ENCODE measurements around the gene CHST15. TPM values are rescaled to one million over a fixed set of nuclear protein-coding genes. Genes with fewer than 3 reads are reported as not detected.

The CHST15 gene
- total RNA-seq = 10 to 100 TPM in 2 of 9 donors, 1 to 10 TPM in 7; 3.4 to 27.1 (median 4.2) TPM
- 1 to 10 TPM in 1 of 2 donors, under 1 TPM in 1; 0.88 to 3.1 TPM for polyA plus RNA-seq
- long read RNA-seq, donor 1, full-length matches to known transcripts = 1 of 4 reads
- long read RNA-seq, donor 1, partial matches to known transcripts = 1 of 4 reads
- long read RNA-seq, donor 1, other reads (novel, unspliced or antisense) = 2 of 4 reads
- long read RNA-seq, donor 2 = 0 reads
- long read RNA-seq, donor 3, partial matches to known transcripts = 1 of 1 reads
- long read RNA-seq, donor 3, other reads (novel, unspliced or antisense) = 0 of 1 reads

GRCh38 chr10:124092860-124093773 lies at the start of gene CHST15:
CHST15 (minus strand) TSS chr10:124093598; CDS start chr10:124046212, 47,386 bp downstream.
- ATAC-seq (peak in 3 of 4 donors; percentile 23 to 54 (median 46)), DNase-seq (peak; percentile 38 to 75 (median 50))
- Histone ChIP-seq H3K9me3 (peaks cover 0 to 5% (median 0%) of the 10 kb centered on the region in 12 donors), H3K36me3 (no peaks in the 10 kb centered on the region), H3K4me3 (peak within 1 kb of the TSS; percentile 29 to 83 (median 64)), H3K27me3 (peaks cover 0 to 53% (median 8%) of the 10 kb centered on the region in 9 donors), H3K27ac (peak within 1 kb of the TSS; percentile 59 to 95 (median 79)), H3K4me1 (peaks cover 0 to 41% (median 22%) of the 10 kb centered on the region in 12 donors)
- TF ChIP-seq POLR2A (IDR thresholded peaks at IDR 0.05) (peak in 1 of 2 donors; percentile 17), CTCF (IDR thresholded peaks at IDR 0.05) (peak in 5 of 12 donors; percentile 6 to 29 (median 23))
- intact Hi-C loops (cut with DNase I) = loop anchor here in 4 of 10 donors (2.0 to 10.0 kb wide), 5 partner anchors 60 to 154 kb away; no protein-coding TSS in a partner anchor
- 0 to 1% (median 0%) methylated on average over 30 to 106 of the region's 106 CpGs for WGBS, 4 donors

- peaks cover 0 to 12% (median 0%) of the 10 kb centered on the region in 12 donors for H3K9me3 ChIP-seq
- no peak for DNase-seq
- no peak for TF ChIP-seq CTCF (IDR thresholded peaks at IDR 0.05)
- ATAC-seq = no peak
- H3K27me3 ChIP-seq = no peaks in the 10 kb centered on the region
- no peak overlapping the region for H3K27ac ChIP-seq
- peaks cover 0 to 49% (median 0%) of the 10 kb centered on the region in 12 donors for H3K4me1 ChIP-seq
- H3K4me3 ChIP-seq = no peak overlapping the region
- intact Hi-C loops (cut with DNase I) = no loop called here
- WGBS, 4 donors = 87 to 93% (median 90%) methylated on average over 6 of the region's 6 CpGs
- H3K36me3 ChIP-seq = no peaks in the 10 kb centered on the region
These were observed 49.6 kb upstream of the CHST15 start for GRCh38 chr10:124142960-124143359.

- H3K4me1 ChIP-seq = peaks cover 0 to 47% (median 0%) of the 10 kb centered on the region in 12 donors
- peaks cover 0 to 12% (median 0%) of the 10 kb centered on the region in 12 donors for H3K9me3 ChIP-seq
- WGBS, 4 donors = 82 to 87% (median 83%) methylated on average over 7 of the region's 7 CpGs
- intact Hi-C loops (cut with DNase I) = no loop called here
- H3K27ac ChIP-seq = no peak overlapping the region
- H3K36me3 ChIP-seq = no peaks in the 10 kb centered on the region
- no peak for DNase-seq
- H3K4me3 ChIP-seq = no peak overlapping the region
- no peak for ATAC-seq
- TF ChIP-seq CTCF (IDR thresholded peaks at IDR 0.05) (no peak), POLR2A (IDR thresholded peaks at IDR 0.05) (no peak)
- H3K27me3 ChIP-seq = no peaks in the 10 kb centered on the region
These were observed 48.8 kb upstream of the CHST15 start for GRCh38 chr10:124142006-124142739.
